ENCODE measurements around the gene GNL1. TPM values are rescaled to one million over a fixed set of nuclear protein-coding genes. Genes with fewer than 3 reads are reported as not detected.

The GNL1 gene
- total and polyA plus RNA-seq, 2 donors (not counting 3 experiments of a cell fraction or from before 2014, with no cell fraction given): 58.4 to 87.3 TPM

DNA sequence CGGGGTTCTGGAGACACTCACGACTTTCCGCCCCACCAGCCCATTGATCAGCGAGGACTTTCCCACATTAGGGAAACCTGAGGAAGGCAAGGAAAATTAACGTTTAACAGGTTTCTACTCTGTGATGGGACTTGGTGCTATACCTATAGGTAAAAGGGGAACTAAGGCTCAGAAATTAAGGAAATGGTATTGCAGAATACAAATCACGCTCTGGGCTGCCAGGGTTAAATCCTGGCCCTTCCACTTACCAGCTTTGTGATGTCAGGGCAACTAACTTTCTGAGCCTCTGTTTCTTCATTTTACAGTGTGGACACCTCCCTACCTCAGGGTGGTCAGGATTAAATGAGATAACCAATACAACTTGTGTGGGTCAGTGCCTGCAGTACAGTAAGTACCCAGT, 8.8 kb downstream of the GNL1 start:
- no peak overlapping the region for H3K4me2 ChIP-seq (ENCODE audit: insufficient read depth, low read length)
- H3K36me3 ChIP-seq (ENCODE audit: control insufficient read depth in 2 of 2, extremely low read depth in 1 of 2, insufficient read depth in 2 of 2, low read length in 2 of 2): peaks cover 0 to 16% of the 10 kb centered on the region in 2 experiments
- DNase-seq (ENCODE audit: low read depth, low spot score): no peak
- TF ChIP-seq POLR2AphosphoS5 (IDR thresholded peaks at IDR 0.05; ENCODE audit: insufficient read depth, low read depth, low read length) (no peak), MYC (IDR thresholded peaks at IDR 0.05; ENCODE audit: low read depth, low read length) (no peak), JUN (IDR thresholded peaks at IDR 0.05; ENCODE audit: borderline replicate concordance, insufficient read depth, insufficient read length, low read depth) (no peak), GATA2 (IDR thresholded peaks at IDR 0.05; ENCODE audit: insufficient read depth, insufficient read length, low read depth, low read length) (no peak), POLR2A (IDR thresholded peaks at IDR 0.05; ENCODE audit: low read depth, low read length) (no peak), EZH2 (IDR thresholded peaks at IDR 0.05; ENCODE audit: borderline replicate concordance, low read depth, low read length, severe bottlenecking) (no peak), FOS (IDR thresholded peaks at IDR 0.05; ENCODE audit: borderline replicate concordance, insufficient read depth, low read length) (no peak)
- TF ChIP-seq, protein P1, sequence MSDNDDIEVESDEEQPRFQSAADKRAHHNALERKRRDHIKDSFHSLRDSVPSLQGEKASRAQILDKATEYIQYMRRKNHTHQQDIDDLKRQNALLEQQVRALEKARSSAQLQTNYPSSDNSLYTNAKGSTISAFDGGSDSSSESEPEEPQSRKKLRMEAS (IDR thresholded peaks at IDR 0.05; ENCODE audit: insufficient read depth, insufficient read length): no peak
- TF ChIP-seq, protein P2, sequence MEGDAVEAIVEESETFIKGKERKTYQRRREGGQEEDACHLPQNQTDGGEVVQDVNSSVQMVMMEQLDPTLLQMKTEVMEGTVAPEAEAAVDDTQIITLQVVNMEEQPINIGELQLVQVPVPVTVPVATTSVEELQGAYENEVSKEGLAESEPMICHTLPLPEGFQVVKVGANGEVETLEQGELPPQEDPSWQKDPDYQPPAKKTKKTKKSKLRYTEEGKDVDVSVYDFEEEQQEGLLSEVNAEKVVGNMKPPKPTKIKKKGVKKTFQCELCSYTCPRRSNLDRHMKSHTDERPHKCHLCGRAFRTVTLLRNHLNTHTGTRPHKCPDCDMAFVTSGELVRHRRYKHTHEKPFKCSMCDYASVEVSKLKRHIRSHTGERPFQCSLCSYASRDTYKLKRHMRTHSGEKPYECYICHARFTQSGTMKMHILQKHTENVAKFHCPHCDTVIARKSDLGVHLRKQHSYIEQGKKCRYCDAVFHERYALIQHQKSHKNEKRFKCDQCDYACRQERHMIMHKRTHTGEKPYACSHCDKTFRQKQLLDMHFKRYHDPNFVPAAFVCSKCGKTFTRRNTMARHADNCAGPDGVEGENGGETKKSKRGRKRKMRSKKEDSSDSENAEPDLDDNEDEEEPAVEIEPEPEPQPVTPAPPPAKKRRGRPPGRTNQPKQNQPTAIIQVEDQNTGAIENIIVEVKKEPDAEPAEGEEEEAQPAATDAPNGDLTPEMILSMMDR (IDR thresholded peaks at IDR 0.05; ENCODE audit: extremely low read depth in 1 of 2, insufficient read depth in 1 of 2, low read depth in 1 of 2, low read length in 2 of 2): no peak
- no peak for FAIRE-seq
- dilution Hi-C loops (cut with MboI; ENCODE audit: extremely low pct_ligation_motif_present, low sequenced_read_pairs) (no loop called here), intact Hi-C loops (cut with micrococcal nuclease) (no loop called here)
- BruUV-seq (replicated peaks): no TSS peak
- POLR2A ChIA-PET: no interaction called here
- no peaks in the 10 kb centered on the region for H3K27me3 ChIP-seq (ENCODE audit: control insufficient read depth in 2 of 2, insufficient read depth in 2 of 2, low read length in 2 of 2)
- peaks cover 20% of the 10 kb centered on the region for H3K4me1 ChIP-seq (ENCODE audit: control insufficient read depth, extremely low read depth, insufficient read depth, low read length)
- no peaks in the 10 kb centered on the region for H3K79me2 ChIP-seq (ENCODE audit: control insufficient read depth, insufficient read depth, low read length)
- no peaks in the 10 kb centered on the region for H4K20me1 ChIP-seq (replicated peaks; ENCODE audit: control insufficient read depth, extremely low read depth, insufficient read depth, low read length)
- no peaks in the 10 kb centered on the region for H3K9me1 ChIP-seq (replicated peaks; ENCODE audit: control insufficient read depth, extremely low read depth, insufficient read depth, low read length)
- H3K4me3 ChIP-seq (replicated peaks in 1 of 3; ENCODE audit: insufficient read depth in 1 of 3, low read depth in 1 of 3, low read length in 3 of 3): no peak overlapping the region
- CTCF ChIA-PET: interaction anchor here (13.7 kb wide), 1 partner anchor 64 kb away, joined by 522 read pairs; no protein-coding TSS in a partner anchor
- H3K9me3 ChIP-seq (replicated peaks; ENCODE audit: control insufficient read depth, insufficient read depth, low read length): no peaks in the 10 kb centered on the region
- no peak overlapping the region for H3K9ac ChIP-seq (replicated peaks; ENCODE audit: extremely low read depth, insufficient read depth, low read length)
- no peak overlapping the region for H2AFZ ChIP-seq (ENCODE audit: low read depth, low read length)
- H3K27ac ChIP-seq (ENCODE audit: insufficient read depth, low read depth, low read length): no peak overlapping the region
